ENCODE data around the gene OLFM2.
A peak's percentile ranks its signal among the peaks of the same experiment; 100 is the strongest.

Gene OLFM2

DNA sequence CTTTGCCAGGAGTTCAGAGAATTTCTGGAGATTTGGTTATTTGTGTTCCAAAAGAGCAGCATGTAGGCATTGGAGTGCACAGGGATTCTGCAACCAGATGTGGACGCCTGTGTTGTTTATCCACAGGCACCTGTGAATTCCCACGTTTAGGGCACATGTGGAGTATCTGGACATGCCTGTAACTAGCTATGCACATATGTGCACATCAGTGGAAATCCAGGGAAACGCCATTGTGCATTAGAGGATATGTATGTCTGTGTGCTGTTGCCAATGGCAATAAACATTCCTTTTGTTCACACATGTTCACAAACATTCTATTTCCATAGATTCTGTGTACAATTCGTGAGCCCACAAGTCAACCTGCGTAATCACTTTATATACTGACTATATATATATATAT lies 34.7 kb downstream of the OLFM2 start:
- H3K27me3 ChIP-seq (ENCODE audit: insufficient read depth, low read depth, severe bottlenecking): no peaks in the 10 kb centered on the region
- no peak for TF ChIP-seq CTCF (IDR thresholded peaks at IDR 0.05; ENCODE audit: low read depth, low read length)
- no peak overlapping the region for H3K27ac ChIP-seq
- DNase-seq: no peak
- H3K36me3 ChIP-seq: no peaks in the 10 kb centered on the region; the same call in 1 of the 2 replicates
- no peak overlapping the region for H3K4me3 ChIP-seq (ENCODE audit: low read depth, low read length)
- no peaks in the 10 kb centered on the region for H3K9me3 ChIP-seq (ENCODE audit: severe bottlenecking)

GRCh38 chr19:9901020-9901419 lies 35.3 kb downstream of the OLFM2 start:
- no peak for DNase-seq
- Histone ChIP-seq H3K36me3 (no peaks in the 10 kb centered on the region; the same call in 1 of the 2 replicates), H3K27me3 (ENCODE audit: insufficient read depth, low read depth, severe bottlenecking) (no peaks in the 10 kb centered on the region), H3K9me3 (ENCODE audit: severe bottlenecking) (no peaks in the 10 kb centered on the region), H3K27ac (no peak overlapping the region), H3K4me3 (ENCODE audit: low read depth, low read length) (no peak overlapping the region)
- no peak for TF ChIP-seq CTCF (IDR thresholded peaks at IDR 0.05; ENCODE audit: low read depth, low read length)

DNA sequence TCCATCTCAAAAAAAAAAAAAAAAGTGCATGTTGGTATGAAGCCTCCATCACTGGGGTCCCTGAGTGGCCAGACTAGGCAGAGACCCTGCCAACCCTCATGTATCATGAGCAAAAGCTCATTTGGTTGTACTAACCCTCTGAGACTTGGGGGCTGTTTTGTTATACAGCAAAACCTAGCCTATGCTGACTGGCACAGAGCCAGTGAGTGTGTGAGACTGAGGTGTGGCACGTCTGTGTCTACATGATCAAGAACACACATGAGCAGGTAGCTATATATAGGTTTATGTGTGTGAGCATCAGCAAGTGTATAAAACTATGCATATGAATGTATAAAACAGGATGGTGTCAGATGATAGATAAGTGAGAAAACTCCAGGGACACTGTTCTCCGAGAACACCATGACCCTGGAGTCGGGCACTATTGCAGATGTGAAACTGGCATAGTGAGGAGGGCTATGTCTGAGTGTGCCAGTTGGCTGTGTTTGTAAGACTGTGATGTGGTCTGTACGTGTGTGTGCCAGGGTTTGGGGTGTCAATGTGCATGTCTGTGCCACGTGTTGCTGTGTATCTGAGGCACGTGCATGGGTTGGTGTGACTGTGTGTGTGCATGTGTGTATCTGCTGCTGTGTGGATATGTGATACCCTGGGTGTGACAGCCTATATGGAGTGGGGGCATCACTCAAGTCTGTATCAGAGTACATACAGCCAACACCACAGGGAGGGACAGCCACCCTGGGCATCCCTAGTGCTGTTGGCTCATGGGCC lies 44.5 kb downstream of the OLFM2 start:
- H3K27me3 ChIP-seq (ENCODE audit: insufficient read depth, low read depth, severe bottlenecking): no peaks in the 10 kb centered on the region
- H3K27ac ChIP-seq: no peak overlapping the region
- no peak for DNase-seq
- no peaks in the 10 kb centered on the region for H3K9me3 ChIP-seq (ENCODE audit: severe bottlenecking)
- H3K36me3 ChIP-seq: peaks cover 6% of the 10 kb centered on the region; the same call in 1 of the 2 replicates
- TF ChIP-seq CTCF (IDR thresholded peaks at IDR 0.05; ENCODE audit: low read depth, low read length): no peak
- no peak overlapping the region for H3K4me3 ChIP-seq (ENCODE audit: low read depth, low read length)

GRCh38 chr19:9885077-9885552 lies 51.2 kb downstream of the OLFM2 start:
- no peak for DNase-seq
- Histone ChIP-seq H3K9me3 (ENCODE audit: severe bottlenecking) (no peaks in the 10 kb centered on the region), H3K36me3 (no peaks in the 10 kb centered on the region; the same call in 1 of the 2 replicates), H3K27me3 (ENCODE audit: insufficient read depth, low read depth, severe bottlenecking) (no peaks in the 10 kb centered on the region), H3K27ac (peak overlapping the region; percentile 88), H3K4me3 (ENCODE audit: low read depth, low read length) (no peak overlapping the region)
- peak; percentile 24; the same call in 1 of the 2 replicates for TF ChIP-seq CTCF (IDR thresholded peaks at IDR 0.05; ENCODE audit: low read depth, low read length)

DNA sequence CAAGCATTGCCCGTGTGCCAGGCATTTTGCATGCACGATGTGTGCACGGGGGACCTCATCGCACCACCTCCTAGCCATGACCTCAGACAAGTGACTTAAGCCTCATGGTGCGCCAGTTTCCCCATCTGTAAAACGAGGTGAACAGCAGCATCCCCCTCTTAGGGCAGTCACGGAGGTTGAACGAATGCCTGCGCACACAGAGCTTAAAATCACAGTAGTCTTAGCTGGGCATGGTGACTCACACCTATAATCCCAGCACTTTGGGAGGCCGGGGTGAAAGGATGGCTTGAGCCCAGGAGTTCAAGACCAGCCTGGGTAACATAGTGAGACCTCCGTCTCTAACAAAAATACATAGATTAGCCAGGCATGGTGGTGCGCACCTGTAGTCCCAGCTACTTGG lies 52.6 kb downstream of the OLFM2 start:
- H3K27me3 ChIP-seq (ENCODE audit: insufficient read depth, low read depth, severe bottlenecking): no peaks in the 10 kb centered on the region
- no peaks in the 10 kb centered on the region for H3K36me3 ChIP-seq
- H3K9me3 ChIP-seq (ENCODE audit: severe bottlenecking): no peaks in the 10 kb centered on the region
- no peak for TF ChIP-seq CTCF (IDR thresholded peaks at IDR 0.05; ENCODE audit: low read depth, low read length)
- peak; percentile 63 for DNase-seq
- H3K4me3 ChIP-seq (ENCODE audit: low read depth, low read length): no peak overlapping the region
- peak overlapping the region; percentile 88 for H3K27ac ChIP-seq
